Lung (tissue), 12 donors: ENCODE results near the gene UBL7. TPM values are rescaled to one million over a fixed set of nuclear protein-coding genes. Genes with fewer than 3 reads are reported as not detected.

ENCODE experiments used
- ATAC-seq: fragments of 200-7000 bp; cut with Tn5 transposase; one replicate; pipeline ENCODE4 v1.9.1; 2020; ENCODE audit warnings: moderate number of reproducible peaks; ENCODE audit not compliant: insufficient read depth, low FRiP score
- DNase-seq, 3 donors: peaks; one replicate each; pipeline ENCODE4 v3.0.0-alpha.2; 2013 to 2017
- H3K27ac ChIP-seq, 2 donors: one replicate each; pipeline ENCODE4 v1.5.1; 2013; ENCODE audit warnings: mild to moderate bottlenecking in 2 of 2, moderate library complexity in 2 of 2, control low read depth in 1 of 2, inconsistent platforms in 1 of 2, low read depth in 1 of 2, low read length in 1 of 2
- H3K27me3 ChIP-seq, 3 donors: one replicate each; pipeline ENCODE4 v1.5.1; 2013; ENCODE audit warnings: low read length in 2 of 3; ENCODE audit not compliant: control insufficient read depth in 3 of 3, insufficient read depth in 3 of 3
- H3K36me3 ChIP-seq, 4 donors: one replicate each; pipeline ENCODE4 v1.5.1; 2013; ENCODE audit warnings: low read length in 4 of 4, mild to moderate bottlenecking in 1 of 4, moderate library complexity in 1 of 4; ENCODE audit not compliant: control insufficient read depth in 4 of 4, insufficient read depth in 4 of 4
- H3K4me1 ChIP-seq, 5 donors: one replicate each; pipeline ENCODE4 v1.5.1; 2013; ENCODE audit warnings: low read length in 5 of 5, mild to moderate bottlenecking in 2 of 5, moderate library complexity in 1 of 5; ENCODE audit not compliant: control insufficient read depth in 5 of 5, insufficient read depth in 5 of 5
- H3K4me3 ChIP-seq: one replicate; pipeline ENCODE4 v1.5.1; 2013; ENCODE audit warnings: mild to moderate bottlenecking, control low read depth, moderate library complexity
- H3K9ac ChIP-seq, 2 donors: one replicate each; pipeline ENCODE4 v1.5.1; 2013; ENCODE audit warnings: low read length in 2 of 2, control low read depth in 1 of 2; ENCODE audit not compliant: insufficient read depth in 1 of 2
- H3K9me3 ChIP-seq, 4 donors: one replicate each; pipeline ENCODE4 v1.5.1; 2013; ENCODE audit warnings: low read length in 3 of 4, mild to moderate bottlenecking in 1 of 4, moderate library complexity in 1 of 4; ENCODE audit not compliant: control insufficient read depth in 4 of 4, insufficient read depth in 3 of 4
- CTCF ChIP-seq: IDR thresholded peaks from 2 replicates; pipeline ENCODE4 v1.5.1; 2012; ENCODE audit warnings: mild to moderate bottlenecking; ENCODE audit errors: control extremely low read depth, extremely low read depth
- WGBS, 2 donors: extraction: QIAGEN DNeasy Blood & Tissue Kit; methylation state at CpG; one replicate each; pipeline ENCODE4 v1.1.7; 2013; 5-methylcytosine and 5-hydroxymethylcytosine counted together
- polyA plus RNA-seq, 2 donors: library from polyadenylated mRNA; stranded (reverse); fragments of 200-250 nt; gene quantifications; one replicate each; pipeline ENCODE4 v1.2.1, GENCODE V29; 2013
- total RNA-seq, 2 donors: library from RNA; depleted of rRNA in 1 of 2; stranded (reverse); fragments of >200 nt in 1 of 2; gene quantifications; one replicate each; pipeline ENCODE4 v1.2.1, GENCODE V29; 2014 to 2021
- donor health status: control.
- donor health status: control.
- donor health status: Bipolar disorder and iron deficiency.
- donor health status: healthy.
- donor health status: DM: yes; HTN: yes; CAD: no.

UBL7 gene
- total and polyA plus RNA-seq, 4 donors: 31.8 to 48.0 (median 40.4) TPM

DNA sequence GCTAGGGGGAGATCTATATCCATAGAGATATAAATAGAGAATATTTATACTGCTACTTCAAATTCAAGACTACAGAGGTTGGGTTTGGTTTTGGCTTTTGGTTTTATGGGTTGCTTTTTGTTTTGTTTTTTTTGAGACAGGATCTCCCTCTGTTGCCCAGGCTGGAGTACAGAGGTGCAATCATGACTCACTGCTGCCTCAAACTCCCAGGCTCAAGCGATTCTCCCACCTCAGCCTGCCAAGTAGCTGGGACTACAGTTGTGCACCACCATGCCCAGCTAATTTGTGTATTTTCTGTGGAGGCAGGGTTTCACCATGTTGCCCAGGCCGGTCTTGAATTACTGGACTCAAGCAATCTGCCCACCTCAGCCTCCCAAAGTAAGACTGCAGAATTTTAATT, 3.9 kb upstream of the UBL7 start:
- ATAC-seq (no peak), DNase-seq (no peak)
- H3K9me3 ChIP-seq: no peaks in the 10 kb centered on the region
- H3K27ac ChIP-seq: no peak overlapping the region
- peaks cover 0 to 21% (median 2%) of the 10 kb centered on the region in 5 donors for H3K4me1 ChIP-seq
- no peak overlapping the region for H3K4me3 ChIP-seq
- no peak for TF ChIP-seq CTCF
- no peak overlapping the region for H3K9ac ChIP-seq
- H3K36me3 ChIP-seq: peaks cover 0 to 4% (median 0%) of the 10 kb centered on the region in 4 donors
- WGBS, 2 donors: 92 to 96% methylated on average over 2 of the region's 2 CpGs
- H3K27me3 ChIP-seq: no peaks in the 10 kb centered on the region

- no peak for TF ChIP-seq CTCF
- H3K36me3 ChIP-seq: peaks cover 0 to 4% (median 0%) of the 10 kb centered on the region in 4 donors
- ATAC-seq (no peak), DNase-seq (no peak)
- peaks cover 0 to 21% (median 2%) of the 10 kb centered on the region in 5 donors for H3K4me1 ChIP-seq
- no peaks in the 10 kb centered on the region for H3K9me3 ChIP-seq
- 23 to 62% methylated on average over 2 of the region's 2 CpGs for WGBS, 2 donors
- no peaks in the 10 kb centered on the region for H3K27me3 ChIP-seq
- H3K4me3 ChIP-seq: no peak overlapping the region
- no peak overlapping the region for H3K9ac ChIP-seq
- no peak overlapping the region for H3K27ac ChIP-seq
These were observed 3.3 kb upstream of the UBL7 start for GRCh38 chr15:74464216-74464615.

GRCh38 chr15:74463634-74464033, 2.7 kb upstream of the UBL7 start:
- Histone ChIP-seq H3K4me1 (peaks cover 0 to 21% (median 2%) of the 10 kb centered on the region in 5 donors), H3K27me3 (no peaks in the 10 kb centered on the region), H3K9me3 (no peaks in the 10 kb centered on the region), H3K36me3 (peaks cover 0 to 4% (median under 1%) of the 10 kb centered on the region in 4 donors), H3K4me3 (no peak overlapping the region), H3K27ac (no peak overlapping the region), H3K9ac (no peak overlapping the region)
- TF ChIP-seq CTCF: no peak
- DNase-seq (no peak), ATAC-seq (no peak)
